ENCODE data around the gene KDM4B. TPM values are rescaled to one million over a fixed set of nuclear protein-coding genes. Genes with fewer than 3 reads are reported as not detected.

The KDM4B gene
- total RNA-seq, 1 donor from 2014 or later = 22.4 TPM

GRCh38 chr19:5112175-5112574 is 143.3 kb downstream of the KDM4B start:
- no peak for ATAC-seq

DNA sequence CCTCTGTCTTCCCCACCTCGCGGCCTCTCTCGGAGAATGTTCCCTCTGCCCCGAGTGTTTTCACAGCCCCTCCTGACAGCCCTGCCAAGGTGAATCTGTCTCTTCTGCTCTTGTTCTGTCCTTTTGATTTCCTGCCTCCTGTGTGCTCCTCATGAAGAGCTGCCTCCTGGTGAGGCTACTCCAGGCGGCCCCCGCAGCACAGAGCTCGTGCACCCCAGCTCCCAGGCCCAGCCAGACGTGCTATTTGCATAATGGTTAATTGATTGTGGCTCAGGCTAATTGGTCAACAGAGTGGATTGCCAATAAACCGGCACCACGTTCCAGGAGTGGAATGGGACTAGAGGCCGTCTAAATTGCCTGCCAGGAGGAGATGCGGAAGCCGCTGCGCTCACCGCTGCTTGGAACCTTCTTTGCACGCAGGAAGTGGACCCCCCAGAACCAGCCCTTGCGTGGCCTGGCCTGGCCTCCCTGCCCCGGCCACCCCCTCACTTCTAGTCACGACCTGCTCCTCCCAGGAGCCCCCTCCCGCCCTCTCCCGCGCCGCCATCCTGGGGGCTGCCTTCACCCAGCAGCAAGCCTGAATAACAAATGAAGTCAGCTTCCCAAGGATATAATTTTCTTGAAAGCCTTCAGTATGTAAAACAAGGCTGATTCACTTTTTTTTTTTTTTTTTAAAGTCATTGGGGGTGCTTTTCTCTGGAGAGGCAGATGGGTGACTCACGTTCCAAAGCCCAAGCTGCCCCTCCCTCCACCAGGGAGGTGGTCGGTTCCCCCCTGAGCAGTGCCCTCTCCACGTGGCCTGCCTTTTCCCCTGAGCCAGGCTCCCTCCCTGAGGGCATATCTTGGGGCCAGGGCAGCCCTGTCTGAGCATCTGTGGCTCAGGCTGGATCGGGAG is 144.0 kb downstream of the KDM4B start:
- ATAC-seq = no peak

DNA sequence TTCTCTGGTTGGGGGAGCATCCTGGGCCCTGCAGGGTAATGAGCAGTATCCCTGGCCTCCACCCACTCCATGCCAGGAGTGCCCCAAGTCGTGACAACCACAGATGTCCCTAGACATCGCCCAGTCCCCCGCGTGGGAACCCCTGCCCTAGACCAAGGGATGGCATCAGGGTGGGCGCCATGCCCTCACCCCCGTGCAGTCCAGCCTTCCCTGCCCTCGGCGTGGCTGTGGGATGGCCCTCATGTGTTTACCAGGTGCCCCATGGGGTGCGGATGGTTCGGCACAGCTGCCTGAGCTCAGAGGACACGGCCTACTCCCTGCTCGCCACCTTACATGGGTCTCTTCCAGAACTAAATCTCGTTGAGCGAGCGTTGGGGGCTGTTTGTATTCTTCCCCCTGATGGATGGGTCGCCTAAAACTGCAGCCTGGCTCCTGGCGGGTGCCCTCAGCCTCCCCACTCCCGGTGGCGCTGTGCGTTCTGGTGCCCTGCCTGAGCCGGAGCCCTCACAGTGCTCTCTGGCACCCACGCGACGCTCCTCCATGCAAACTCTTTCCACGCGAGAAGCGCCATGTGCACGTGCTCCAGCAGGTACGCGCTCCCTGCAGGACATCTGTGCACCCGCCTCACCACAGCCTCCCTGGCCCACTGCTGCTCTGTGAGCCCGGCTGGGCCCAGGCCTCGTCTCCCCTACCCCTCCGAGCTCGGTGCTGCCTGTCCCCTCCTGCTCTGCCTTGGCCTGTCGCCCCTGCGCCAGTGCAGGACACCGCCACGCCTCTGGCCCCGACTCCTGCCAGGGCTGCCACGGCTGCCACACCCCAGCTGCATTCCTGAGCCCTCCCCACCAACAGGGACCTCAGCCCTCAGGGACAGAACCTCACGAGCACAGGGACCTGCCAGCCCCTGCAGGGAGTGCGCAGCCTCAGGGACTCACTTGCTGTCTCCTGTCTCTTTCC is 145.0 kb downstream of the KDM4B start:
- no peak for ATAC-seq

- no peak for ATAC-seq
Measured at GRCh38 chr19:5114727-5115126, 145.8 kb downstream of the KDM4B start.

- no peak for ATAC-seq
Measured at GRCh38 chr19:5115351-5115750, 146.4 kb downstream of the KDM4B start.

- no peak for ATAC-seq
Measured at GRCh38 chr19:5115771-5116202, 146.9 kb downstream of the KDM4B start.

GRCh38 chr19:5116292-5116691 is 147.4 kb downstream of the KDM4B start:
- ATAC-seq = no peak

DNA sequence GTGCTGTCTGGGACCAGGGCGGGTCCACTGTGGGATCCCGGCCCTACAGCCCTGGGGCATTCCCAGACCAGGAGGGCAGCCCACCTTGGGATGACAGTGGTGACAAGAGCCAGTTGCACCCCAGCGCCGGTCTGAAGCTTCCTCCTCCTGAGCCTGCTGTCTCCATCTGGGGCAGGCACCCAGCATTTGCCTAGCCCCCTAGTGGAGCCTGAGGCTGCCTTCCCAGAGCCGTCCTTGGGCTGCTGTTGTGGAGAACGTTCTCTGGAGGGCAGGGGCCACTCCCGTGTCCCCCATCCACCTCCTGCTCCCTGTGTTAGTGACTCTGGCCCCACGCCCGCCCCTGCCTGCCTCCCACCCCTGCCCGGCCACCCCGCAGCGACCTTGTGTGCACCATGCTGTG is 148.5 kb downstream of the KDM4B start:
- no peak for ATAC-seq

- no peak for ATAC-seq
Measured at GRCh38 chr19:5118026-5118425, 149.1 kb downstream of the KDM4B start.

DNA sequence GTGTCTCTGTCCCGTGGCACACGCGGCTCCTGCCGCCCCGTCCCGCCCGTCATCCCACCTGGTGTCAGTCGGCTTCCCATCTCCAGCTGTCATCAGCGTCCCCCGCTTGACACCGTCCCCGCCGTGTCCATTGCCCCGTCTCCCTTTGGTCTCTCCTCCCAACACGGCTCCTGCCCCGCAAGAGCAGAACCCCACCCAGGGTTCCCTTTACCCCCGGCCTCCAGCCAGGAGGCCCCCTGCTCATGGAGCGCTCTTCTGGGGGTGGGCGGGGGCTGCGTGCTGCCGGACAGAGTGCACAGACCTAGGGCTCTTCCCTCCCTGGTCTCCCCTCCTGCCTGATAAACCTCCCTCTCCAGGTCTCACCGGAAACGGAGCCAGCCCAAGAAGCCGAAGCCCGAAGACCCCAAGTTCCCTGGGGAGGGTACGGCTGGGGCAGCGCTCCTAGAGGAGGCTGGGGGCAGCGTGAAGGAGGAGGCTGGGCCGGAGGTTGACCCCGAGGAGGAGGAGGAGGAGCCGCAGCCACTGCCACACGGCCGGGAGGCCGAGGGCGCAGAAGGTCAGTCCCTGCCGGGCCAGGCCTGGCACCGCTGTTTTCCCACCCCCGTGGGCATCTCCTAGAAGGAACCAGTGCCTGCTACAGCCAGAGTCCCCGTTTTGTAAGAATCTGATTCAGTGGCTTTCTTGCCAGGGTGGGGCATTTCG is 150.5 kb downstream of the KDM4B start:
- no peak for ATAC-seq

DNA sequence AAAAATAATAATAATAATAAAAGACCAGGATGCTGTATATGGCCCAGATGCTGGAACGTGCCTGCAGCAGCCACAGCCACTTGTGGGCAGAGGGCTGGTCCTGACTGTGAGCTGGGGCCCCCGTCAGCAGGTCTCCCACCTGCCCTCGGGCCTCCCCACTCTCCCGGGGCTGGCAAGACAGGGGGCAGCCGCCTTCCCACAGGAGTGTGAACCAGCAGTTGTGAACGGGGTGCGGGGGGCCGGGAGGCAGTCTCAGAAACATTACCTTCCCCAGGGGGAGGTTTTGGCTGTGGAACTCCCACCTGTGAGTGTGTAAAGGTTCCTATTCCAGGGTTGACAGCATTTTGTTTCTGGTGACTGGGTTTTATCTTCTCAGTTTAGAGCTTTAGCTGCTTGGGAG is 151.4 kb downstream of the KDM4B start:
- no peak for ATAC-seq

- ATAC-seq = no peak
Measured at GRCh38 chr19:5120833-5121232, 151.9 kb downstream of the KDM4B start.

GRCh38 chr19:5121266-5122120 is 152.6 kb downstream of the KDM4B start:
- ATAC-seq = no peak

- no peak for ATAC-seq
Measured at GRCh38 chr19:5122121-5122400, 153.1 kb downstream of the KDM4B start.

- no peak for ATAC-seq
Measured at GRCh38 chr19:5122671-5123409, 153.9 kb downstream of the KDM4B start.

- ATAC-seq = no peak
Measured at GRCh38 chr19:5123646-5124045, 154.7 kb downstream of the KDM4B start.

- no peak for ATAC-seq
Measured at GRCh38 chr19:5124111-5124855, 155.4 kb downstream of the KDM4B start.

- ATAC-seq = no peak
Measured at GRCh38 chr19:5125376-5125775, 156.5 kb downstream of the KDM4B start.

- ATAC-seq = no peak
Measured at GRCh38 chr19:5125797-5126497, 157.0 kb downstream of the KDM4B start.
